Right renal pelvis (tissue), 4 donors: ENCODE results near the gene SLC66A2. TPM values are rescaled to one million over a fixed set of nuclear protein-coding genes. Genes with fewer than 3 reads are reported as not detected.
"Not testable (repeated sequence)": the region's sequence is repeated elsewhere in the genome, so short reads cannot be mapped to it uniquely, and the experiment has no call there.

Experiments used
- DNase-seq, 4 donors: peaks; one replicate each; pipeline ENCODE4 v3.0.0-alpha.2; 2013; ENCODE audit warnings: low read depth in 4 of 4, low spot score in 3 of 4, missing footprints in 1 of 4
- polyA plus RNA-seq, 4 donors: library from polyadenylated mRNA; unstranded; fragments of 120-200 nt; gene quantifications; one replicate each; pipeline ENCODE4 v1.2.1, GENCODE V29; 2013; ENCODE audit not compliant: insufficient read length in 4 of 4

SLC66A2 gene
- polyA plus RNA-seq, 4 donors = 21.1 to 36.1 (median 26.5) TPM

- DNase-seq = no peak
Observed at GRCh38 chr18:79869591-79870300, 81.7 kb downstream of the SLC66A2 start.

GRCh38 chr18:79868811-79869541 is 82.5 kb downstream of the SLC66A2 start:
- DNase-seq = no peak

- no peak for DNase-seq
Observed at GRCh38 chr18:79868168-79868784, 83.2 kb downstream of the SLC66A2 start.

DNA sequence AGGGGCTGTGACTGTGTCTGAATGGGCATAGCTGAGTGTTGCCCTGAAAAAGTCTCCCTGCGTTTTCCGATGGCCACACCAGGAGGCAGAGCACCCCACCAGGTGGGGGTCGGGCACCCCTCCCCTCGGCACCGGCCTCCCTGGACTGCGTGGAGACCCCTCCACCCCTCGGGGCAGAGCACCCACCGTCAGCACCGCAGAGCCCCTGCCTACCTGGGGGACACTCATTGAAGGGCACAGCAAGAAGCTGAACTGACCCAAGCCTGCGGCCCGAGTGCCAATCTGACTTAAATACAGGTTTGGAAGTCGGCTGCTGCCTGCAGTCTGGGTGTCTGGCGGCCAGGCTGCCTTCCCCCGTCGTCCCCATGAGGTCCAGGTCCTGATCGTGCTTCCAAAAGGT is 83.8 kb downstream of the SLC66A2 start:
- no peak for DNase-seq

DNA sequence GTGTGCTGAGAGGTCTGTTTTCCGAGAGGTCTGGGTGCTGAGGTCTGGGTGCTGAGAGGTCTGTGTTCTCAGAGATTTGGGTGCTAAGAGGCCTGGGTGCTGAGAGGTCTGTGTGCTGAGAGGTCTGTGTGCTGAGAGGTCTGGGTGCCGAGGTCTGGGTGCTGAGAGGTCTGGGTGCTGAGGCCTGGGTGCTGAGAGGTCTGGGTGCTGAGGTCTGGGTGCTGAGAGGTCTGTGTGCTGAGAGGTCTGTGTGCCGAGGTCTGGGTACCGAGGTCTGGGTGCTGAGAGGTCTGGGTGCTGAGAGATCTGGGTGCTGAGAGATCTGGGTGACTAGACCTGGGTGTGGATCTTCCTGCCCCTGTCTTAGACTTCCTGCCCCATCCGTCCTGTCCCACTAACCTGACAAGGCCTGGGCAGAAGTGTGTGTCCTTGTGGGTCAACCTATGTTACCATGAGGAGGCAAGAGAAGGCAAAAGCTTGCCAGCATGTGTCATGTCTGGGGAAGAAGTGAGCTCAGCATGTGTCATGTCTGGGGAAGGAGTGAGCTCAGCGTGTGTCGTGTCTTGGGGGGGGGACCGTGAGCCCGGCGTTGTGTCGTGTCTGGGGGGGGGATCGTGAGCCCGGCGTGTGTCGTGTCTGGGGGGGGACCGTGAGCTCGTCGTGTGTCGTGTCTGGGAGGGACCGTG is 84.4 kb downstream of the SLC66A2 start:
- DNase-seq = no peak

GRCh38 chr18:79865951-79866350 is 85.5 kb downstream of the SLC66A2 start:
- not testable (repeated sequence) for DNase-seq

- DNase-seq = not testable (repeated sequence)
Observed at GRCh38 chr18:79864955-79865354, 86.5 kb downstream of the SLC66A2 start.

DNA sequence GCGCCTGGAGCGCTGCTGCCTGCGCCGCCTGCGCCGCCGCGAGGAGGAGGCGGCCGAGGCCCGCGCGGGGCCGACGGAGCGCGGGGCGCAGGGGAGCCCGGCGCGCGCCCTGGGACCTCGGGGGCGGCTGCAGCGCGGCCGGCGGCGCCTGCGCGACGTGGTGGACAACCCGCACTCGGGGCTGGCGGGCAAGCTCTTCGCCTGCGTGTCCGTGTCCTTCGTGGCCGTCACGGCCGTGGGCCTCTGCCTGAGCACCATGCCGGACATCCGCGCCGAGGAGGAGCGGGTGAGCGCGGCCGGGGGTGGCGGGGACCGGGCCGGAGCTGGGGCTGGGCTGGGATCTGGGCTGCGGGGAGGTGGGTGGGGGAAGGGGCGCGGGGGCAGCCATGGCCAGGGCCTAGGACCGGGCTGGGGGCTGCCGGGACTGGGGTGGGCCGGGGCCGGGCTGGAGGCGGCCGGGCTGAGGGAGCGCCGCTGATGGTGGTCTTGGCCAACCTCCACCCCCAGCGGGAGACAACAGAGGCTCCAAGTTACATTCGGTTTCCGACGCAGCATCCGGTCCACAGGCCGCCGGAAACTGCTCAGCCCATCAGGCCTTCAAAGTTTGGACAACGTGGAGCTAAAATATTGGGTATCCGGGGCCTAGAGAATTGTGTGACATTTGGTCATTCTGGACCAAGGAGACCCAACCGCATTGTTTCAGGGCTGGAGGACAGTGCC is 87.3 kb downstream of the SLC66A2 start:
- no peak for DNase-seq

GRCh38 chr18:79863161-79864005 is 88.1 kb downstream of the SLC66A2 start:
- no peak for DNase-seq

- no peak for DNase-seq
Observed at GRCh38 chr18:79862562-79862961, 88.9 kb downstream of the SLC66A2 start.

DNA sequence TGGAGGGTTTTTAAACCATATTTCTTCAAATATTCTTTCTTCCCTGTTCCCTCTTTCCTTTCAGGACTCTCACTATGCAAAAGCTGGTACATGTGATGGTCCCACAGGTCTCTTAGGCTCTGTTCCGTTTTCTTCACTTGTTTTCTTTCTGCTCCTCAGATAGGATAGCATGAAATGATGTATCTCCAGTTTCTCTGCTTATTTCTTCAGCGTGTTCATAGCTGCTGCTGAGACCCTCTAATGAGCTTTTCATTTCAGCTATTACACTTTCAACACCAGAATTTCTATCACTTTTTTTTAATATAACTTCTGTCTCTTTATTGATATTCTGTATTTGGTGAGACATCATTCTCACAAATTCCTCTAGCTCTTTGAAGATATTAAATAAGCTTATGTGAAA is 89.8 kb downstream of the SLC66A2 start:
- no peak for DNase-seq

DNA sequence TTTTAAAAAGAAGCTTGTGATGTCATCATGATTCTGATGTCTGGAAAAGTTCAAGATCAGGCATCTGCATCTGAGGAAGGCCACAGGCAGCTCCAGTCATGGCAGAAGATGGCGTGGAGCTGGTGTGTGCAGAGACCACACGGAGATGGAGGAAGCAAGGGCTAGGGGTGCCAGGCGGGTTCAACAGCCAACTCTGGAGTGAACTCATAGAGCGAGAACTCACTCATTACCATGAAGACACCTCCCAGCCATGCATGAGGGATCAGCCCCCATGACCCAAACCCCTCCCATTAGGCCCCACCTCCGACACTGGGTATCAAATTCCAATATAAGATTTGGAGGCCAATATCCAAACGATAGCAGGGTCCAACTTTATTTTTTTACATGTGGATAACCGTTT is 92.1 kb downstream of the SLC66A2 start:
- DNase-seq = no peak

DNA sequence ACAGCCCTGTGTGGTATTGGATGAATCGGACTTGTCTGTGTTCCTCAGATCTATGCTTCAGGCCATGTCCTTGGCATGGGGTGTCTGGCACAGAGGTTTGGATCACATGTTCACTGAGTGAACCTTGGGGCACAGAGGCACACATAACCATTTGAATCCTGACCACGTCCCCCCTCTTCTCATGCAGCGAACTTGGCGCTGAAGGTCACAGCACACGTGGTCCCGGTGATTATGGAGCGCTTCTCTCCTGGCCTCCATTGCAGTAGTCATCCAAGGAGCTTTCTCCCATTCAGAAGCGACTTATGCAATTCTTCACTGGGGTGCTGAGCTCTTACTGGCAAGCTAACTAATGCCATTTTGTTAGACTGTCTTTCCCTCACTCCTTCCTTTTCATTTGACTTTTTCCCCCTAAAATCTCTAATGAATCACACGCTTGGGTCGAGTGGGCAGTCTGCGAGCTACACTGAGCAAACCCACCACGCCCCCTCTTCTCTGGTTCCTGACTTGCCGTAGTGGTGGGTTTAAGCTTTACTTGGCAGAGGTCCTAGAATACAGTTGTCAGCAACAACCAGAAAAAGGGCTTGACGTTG is 94.3 kb downstream of the SLC66A2 start:
- peak in 1 of 4 donors; percentile 8 for DNase-seq

- DNase-seq = peak in 1 of 4 donors; percentile 16
Observed at GRCh38 chr18:79856119-79857007, 95.1 kb downstream of the SLC66A2 start.

DNA sequence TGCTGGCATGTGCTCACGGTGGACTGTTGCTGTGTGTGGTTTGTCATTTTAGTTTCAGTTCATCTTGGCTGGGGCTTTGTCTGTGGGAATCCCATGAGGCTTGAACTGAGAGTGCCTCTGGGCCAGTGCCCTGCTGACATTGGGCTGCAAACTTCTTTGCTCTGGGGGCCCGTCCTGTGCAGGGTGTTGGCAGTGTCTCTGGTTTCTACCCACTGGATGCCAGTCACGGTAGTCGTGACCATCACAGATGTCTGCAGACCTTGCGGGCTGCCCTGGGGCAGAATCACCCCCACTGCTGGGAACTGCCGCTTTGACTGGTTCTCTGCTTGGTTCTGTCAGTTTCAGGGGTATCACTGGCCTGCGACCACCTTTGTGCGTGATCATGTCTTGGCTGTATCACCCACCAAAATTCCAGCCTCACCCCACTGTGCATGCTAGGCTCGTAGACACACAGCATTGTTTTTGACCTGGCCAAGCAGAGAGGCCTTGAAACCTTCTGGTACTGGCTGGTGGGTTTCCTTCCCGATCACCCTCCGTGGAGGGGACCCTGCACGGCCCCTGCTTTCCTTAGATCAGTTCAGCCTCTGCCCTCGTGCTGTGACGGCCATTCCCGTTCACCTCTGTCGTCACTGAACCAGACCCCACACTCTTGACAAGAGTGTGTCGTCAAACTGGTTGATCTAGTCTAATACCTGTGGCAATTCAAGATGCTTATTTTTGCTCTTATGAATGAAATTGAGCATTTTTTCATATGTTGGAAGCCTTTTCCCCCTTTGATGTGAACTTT is 96.1 kb downstream of the SLC66A2 start:
- DNase-seq = no peak

DNA sequence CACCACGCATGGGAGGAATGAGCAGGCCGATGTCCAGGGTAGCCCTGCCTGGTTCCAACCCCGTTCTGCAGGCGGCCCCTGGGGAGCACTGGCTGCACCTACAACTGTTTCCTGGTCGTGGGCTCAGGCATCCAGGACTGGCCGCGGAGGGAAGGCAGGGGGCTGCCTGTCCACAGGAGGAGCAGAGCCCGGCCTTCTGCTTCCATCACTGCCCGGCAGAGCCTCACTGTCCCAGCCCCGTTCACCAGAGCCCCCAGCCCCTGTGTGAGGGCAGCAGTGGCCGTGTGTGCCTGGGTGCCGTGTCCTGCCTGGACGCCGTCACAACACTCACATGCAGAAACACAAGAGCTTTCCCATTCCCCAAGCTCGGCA is 97.5 kb downstream of the SLC66A2 start:
- no peak for DNase-seq

DNA sequence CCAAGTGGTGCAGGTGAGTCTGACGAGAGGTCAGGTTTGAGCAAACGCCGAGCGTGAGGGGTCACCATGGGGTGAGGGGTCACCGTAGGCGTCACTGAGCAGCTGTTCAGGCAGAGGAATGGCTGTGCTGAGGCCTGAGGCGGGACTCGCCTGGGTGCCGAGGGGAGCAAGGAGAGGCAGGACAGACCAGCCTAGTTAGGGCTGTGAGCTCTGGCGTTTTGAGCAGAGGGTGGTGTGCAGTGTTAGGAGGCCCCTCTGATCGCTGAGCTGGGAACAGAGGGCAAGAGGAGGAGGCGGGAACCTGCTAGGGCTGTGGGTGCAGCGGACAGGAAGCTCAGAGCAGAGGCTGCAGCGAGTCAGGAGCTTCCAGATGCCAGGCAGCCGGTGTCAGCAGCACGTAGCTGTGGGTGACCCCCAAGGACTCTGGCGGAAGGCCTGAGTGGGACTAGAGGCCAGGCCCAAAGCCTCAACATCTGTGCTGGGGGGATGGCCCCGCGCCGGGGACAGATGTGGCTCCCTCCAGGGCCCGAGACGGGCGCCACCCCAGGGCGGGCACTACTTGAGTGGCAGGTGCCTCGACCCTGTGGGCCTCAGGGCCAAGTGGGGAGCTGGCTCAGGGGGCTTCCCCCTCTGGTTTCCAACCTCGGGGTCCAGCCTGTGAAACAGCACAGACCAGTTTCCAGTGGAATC is 98.0 kb downstream of the SLC66A2 start:
- DNase-seq = no peak
